Germinal center (tissue), 1 donor: Measurements from ENCODE around the gene BCCIP.

Experiments used
- DNase-seq: peaks from one replicate; pipeline ENCODE4 v3.0.0; 2012; ENCODE audit warnings: mixed read lengths, low spot score

The BCCIP gene

DNA sequence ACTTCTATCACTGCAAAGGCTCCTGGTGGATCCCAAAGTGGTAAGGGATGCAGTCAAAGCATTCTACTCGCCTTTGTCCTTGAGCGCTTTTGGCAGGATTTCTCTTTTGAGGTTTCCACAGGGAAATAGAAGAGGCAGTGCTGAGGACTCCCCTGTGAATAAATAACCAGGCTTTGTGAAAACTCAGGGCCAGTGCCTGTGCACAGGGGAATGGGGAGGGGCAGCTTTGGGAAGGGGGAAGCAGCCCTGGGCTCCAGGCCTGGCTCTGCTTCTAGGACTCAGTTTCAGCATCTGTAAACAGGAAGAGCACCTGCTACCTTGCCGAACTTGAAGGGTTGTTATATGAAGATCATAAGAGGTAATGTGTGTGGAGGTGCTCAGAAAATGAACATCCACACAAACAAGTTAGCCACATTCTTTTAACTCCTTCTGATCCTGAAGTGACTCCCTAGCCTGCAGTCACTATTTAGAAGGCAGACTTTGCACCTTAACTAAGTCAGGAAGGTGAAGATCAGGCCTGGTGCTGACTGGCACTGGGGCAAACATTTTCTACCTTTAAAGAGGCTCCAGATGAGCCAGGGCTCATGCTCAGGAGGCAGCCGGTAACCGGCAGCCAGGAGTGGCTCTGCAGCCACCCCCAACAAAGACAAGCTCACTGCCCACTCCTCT is 25.2 kb upstream of the BCCIP start:
- no peak for DNase-seq

DNA sequence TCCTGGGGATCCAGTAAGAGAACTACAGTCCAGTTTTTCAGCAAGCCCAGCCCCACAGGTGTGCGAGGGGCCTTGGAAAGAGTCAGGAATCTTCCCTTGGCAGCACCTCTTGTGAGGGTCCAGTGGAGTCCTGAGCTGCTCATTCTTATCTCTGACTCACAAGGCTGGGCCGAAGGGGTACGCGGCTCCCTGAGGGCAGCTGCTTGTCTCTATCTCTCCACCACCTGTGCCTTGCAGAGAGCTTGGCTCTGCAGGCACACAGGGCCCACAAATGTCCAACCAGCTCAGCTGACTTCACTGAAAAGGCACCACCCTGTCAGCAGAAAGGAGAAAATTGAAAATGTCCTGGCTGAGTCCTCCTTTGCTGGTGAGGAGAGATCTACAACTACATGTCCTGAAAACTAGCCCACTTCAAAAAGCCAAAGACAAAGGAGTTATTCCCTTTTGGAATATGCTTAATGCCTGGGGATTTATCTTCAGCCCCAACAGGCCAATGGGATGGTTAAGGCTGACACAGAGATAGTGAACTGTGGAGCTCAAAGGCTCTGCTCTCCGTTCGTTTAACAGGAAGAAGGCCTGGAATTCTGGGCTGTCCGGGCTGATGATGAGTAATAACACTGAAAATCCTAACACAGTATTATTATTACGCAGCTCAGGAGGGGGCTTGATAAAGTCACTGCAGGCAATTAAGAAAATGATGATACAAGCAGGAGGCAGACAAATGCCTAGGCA is 23.7 kb upstream of the BCCIP start:
- no peak for DNase-seq

- no peak for DNase-seq
Measured at GRCh38 chr10:125801574-125801973, 21.8 kb upstream of the BCCIP start.

DNA sequence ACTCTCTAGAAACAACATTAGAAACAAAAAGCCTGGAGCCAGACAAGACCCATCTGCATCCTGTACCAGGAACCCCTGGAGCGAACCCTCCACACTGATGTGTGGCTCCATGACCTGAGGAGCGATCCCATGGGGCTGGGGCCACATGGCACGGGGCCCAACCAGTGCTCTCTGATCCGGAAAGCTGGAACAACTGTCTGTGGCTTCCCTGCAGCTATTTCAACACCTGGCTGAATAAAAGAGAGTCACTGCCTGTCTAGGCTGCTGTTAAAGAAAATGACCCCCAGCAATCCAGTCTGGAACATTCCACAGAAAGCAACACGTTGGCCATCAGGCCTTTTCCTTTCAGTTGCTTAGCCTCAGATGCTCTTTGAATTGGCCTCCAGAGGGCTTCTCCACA is 21.2 kb upstream of the BCCIP start:
- no peak for DNase-seq

DNA sequence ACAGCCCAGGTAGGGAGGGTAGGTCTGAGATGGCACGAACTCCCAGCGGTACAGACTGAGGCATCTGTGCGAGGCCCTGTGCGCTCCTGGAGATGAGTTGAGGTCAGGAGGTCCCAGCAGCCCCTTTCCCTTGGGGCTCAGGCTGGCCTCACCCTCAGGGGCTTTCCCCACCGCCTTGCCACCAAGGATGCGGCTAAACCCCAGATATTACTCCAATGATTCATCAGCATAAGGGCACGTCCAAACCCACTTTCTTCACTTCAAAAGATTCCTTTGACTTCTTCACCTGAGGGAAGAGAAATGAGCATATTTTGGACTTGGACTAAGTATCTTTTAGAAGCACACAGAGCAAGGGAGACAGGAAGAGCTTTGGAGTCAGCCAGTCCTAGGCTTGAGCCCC is 20.6 kb upstream of the BCCIP start:
- DNase-seq: no peak

DNA sequence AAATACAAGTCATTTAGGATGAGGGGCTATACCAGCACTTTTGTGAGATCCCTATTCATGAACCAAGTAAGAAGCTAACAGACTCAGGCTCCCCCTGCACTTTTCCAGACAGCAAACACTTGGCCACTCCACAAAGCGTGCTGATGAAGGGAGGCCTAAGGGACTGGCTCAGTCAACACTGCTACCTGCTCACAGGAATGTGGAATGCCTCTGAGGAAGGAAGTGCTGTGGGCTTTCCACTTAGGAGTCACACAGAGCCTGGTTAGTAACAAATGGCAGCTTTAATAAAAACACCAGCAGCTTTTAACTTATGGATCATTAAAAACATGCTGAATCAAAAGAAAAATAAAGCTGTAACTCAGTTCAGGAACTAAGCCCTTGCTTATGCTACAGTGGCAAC is 15.3 kb upstream of the BCCIP start:
- DNase-seq: no peak

- DNase-seq: no peak
Measured at GRCh38 chr10:125811251-125811650, 12.1 kb upstream of the BCCIP start.

DNA sequence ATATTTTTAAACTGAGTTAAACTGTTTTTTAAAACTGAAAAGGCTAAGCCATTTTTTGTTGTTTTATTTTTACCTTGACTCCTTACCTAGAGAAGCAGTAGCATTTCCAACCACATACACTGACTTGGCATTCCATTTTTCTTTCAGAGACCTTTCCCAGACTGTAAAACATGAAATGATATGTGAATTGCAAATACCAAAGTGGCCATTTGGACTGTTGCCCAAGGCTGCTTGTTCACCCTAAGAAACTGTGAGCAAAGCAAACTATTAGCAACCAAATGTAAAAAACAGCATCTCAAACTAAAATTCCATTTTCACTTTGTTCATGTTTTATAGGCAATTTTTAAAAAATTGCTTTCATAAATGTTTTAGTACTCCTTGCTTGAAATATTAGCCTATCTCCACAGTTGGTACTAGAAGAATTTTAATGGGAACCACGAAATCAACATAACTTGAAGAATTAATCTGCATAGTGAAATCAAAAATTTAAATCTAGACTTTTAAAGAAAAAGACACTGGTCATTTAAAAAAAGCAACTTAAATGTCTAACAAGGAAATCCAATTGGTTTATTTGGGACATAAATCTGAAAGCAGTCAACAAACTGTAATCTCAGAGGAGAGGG is 11.1 kb upstream of the BCCIP start:
- DNase-seq: no peak

GRCh38 chr10:125815764-125816163 is 7.6 kb upstream of the BCCIP start:
- DNase-seq: no peak

- DNase-seq: no peak
Measured at GRCh38 chr10:125816548-125816947, 6.8 kb upstream of the BCCIP start.

GRCh38 chr10:125817337-125817946 is 5.9 kb upstream of the BCCIP start:
- no peak for DNase-seq

DNA sequence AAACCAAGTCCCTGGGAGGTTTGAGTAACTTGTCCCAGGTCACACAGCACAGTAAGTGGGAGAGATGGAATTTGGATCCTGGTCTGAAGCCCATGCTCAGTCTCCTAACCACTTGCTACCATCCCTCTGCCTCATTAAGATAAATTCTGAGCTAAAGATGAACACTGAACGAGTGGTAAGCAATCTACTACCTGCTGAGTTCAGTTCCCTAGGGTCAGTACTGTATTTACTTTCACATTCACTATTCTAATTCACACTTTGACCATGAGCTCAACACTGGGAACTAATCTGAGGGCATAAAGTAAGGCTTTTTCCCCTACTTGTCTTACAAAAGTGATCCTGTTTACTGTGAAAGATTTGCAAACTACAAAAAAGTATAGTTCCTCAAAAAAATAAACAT is 2.6 kb upstream of the BCCIP start:
- no peak for DNase-seq

- no peak for DNase-seq
Measured at GRCh38 chr10:125823663-125824251, 411 bp downstream of the BCCIP start.

DNA sequence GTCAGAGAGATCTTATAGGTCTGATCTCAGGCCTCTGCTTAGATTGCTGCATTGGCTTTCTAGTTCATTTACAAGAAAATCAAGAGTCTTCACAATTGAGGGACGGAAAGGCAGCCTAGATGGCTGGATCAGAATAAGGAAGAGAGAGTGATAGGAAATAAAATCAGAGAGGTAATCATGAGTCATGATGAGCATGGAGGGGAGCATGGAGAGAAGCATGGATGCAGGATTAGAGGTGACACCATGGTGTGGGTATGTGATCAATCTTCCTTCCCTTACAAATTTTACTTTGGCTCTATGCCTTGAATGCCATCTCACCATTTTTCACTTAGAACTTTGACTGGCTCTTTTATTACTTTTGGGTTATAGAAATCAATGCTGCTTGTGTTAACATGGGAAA is 1.4 kb downstream of the BCCIP start:
- DNase-seq: no peak

DNA sequence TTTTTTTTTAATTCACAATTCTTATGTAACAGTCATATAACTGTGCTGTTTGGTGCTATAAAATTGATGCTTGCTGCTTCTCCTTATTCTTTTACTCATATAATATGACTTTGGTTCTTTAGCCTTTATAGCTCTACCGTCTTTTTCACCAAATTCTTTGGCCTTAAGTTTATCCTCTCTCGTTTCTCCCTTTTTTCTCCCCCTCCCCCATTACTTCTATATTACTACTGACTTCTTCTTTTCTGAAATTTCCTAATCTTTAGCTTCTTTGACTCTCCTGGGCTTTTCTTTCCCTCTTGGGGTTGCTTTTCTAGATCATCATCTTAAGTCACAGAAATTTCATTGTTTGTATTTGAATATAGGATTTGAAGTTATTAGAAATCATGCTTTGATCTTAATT is 3.8 kb downstream of the BCCIP start:
- no peak for DNase-seq

GRCh38 chr10:125828311-125828710 is 5.0 kb downstream of the BCCIP start:
- DNase-seq: no peak

DNA sequence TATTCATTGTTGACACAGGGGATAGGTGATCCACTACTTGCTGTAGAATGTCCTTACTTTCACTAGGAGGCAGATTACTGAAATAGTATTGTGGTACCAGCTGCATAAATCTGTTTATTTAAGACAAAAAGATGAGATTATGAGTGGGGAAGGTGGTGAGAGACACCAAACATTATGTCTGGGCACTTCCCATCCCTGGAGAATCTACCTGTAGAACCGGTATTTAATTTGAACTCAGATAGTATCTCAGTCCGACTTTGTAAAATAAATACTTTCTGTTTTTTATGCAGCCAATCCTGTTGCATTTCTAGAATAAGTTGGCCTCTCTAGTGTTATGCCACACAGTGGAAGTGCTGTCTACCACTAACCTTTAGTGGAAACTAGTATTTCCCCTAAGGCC is 13.4 kb downstream of the BCCIP start:
- no peak for DNase-seq

- DNase-seq: no peak
Measured at GRCh38 chr10:125838802-125839575, 15.6 kb downstream of the BCCIP start.

DNA sequence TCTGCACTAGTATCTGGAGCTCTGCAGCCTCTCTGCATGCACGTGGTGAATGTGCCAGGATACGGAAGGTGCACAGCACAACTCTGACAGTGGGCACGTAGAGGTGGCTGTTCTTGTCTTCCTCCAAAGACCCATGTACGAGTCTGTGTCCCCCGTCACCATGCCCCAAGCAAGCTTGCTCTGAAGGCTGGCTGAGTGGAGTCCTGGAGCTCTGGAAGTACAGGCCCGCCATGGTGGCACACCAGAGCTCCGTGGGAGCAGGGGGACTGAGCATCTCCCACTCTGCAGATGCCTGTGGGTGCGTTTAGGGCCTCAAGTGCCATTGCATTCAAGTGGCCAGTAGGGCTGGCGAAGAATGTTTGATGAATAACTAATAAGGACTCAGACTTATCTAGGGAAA is 17.1 kb downstream of the BCCIP start:
- no peak for DNase-seq

- DNase-seq: no peak
Measured at GRCh38 chr10:125840955-125841354, 17.6 kb downstream of the BCCIP start.

- no peak for DNase-seq
Measured at GRCh38 chr10:125843603-125844329, 20.4 kb downstream of the BCCIP start.
